K562 (cell line): ENCODE measurements around the gene CEP43. TPM values are rescaled to one million over a fixed set of nuclear protein-coding genes. Genes with fewer than 3 reads are reported as not detected.
A peak's percentile ranks its signal among the peaks of the same experiment; 100 is the strongest.

Experiments
- KLF16 ChIP-seq: IDR thresholded peaks from 2 replicates; pipeline ENCODE4 v1.6.1; 2016; ENCODE audit warnings: antibody characterized with exemption
- PTRF ChIP-seq: fragments of 450-650 bp; IDR thresholded peaks from 2 replicates; pipeline ENCODE4 v1.6.1; 2016; ENCODE audit warnings: mild to moderate bottlenecking, missing genetic modification characterization, missing compliant biosample characterization
- RBM22 ChIP-seq: fragments of 200-400 bp; formaldehyde crosslinking; IDR thresholded peaks from 2 replicates; pipeline ENCODE4 v1.6.1; 2018; ENCODE audit warnings: low read length, low read depth; ENCODE audit not compliant: poor library complexity, severe bottlenecking
- ZC3H8 ChIP-seq: fragments of 450-650 bp; IDR thresholded peaks from 2 replicates; pipeline ENCODE4 v1.6.1; 2017
- ZNF584 ChIP-seq: fragments of 200-800 bp; sonication (Bioruptor generic); IDR thresholded peaks from 2 replicates; pipeline ENCODE4 v1.6.1; 2016; ENCODE audit warnings: low read depth, mild to moderate bottlenecking, missing genetic modification characterization, missing compliant biosample characterization
- polyA plus RNA-seq, 8 experiments: library from polyadenylated mRNA; depleted of rRNA in 4 of 8; stranded (reverse) in 5 of 8; unstranded in 3 of 8; fragments of >200 nt; fragmentation: Nextera tagmentation in 2 of 8; fragmentation: Illumina TruSeq in 1 of 8; extraction: Ambion mirVana in 2 of 8; extraction: Trizol in 1 of 8; gene quantifications; 2 replicates each; pipeline versions ENCODE4 v1.2.1 to v1.2.3, GENCODE V29; 2011 to 2014; ENCODE audit warnings: inconsistent platforms in 1 of 8, missing spikeins in 1 of 8
- total RNA-seq, 7 experiments: library from RNA; depleted of rRNA in 6 of 7; stranded (reverse); fragments of >200 nt in 6 of 7; fragmentation: Illumina TruSeq in 2 of 7; extraction: Trizol in 2 of 7; gene quantifications; 2 replicates each; pipeline versions ENCODE4 v1.2.1 to v1.2.3, GENCODE V29; 2011 to 2021; ENCODE audit warnings: low replicate concordance in 1 of 7
- TF ChIP-seq, protein P1 (sequence below), 3 experiments: IDR thresholded peaks in 2 of 3; conservative IDR thresholded peaks in 1 of 3; 2 replicates each; pipeline ENCODE4 v1.5.1; 2011 to 2012; ENCODE audit warnings: low read length in 3 of 3, mild to moderate bottlenecking in 3 of 3, control low read depth in 2 of 3, improper control_type of control experiment in 1 of 3, inconsistent platforms in 1 of 3, low read depth in 1 of 3, mixed read lengths in 1 of 3, moderate library complexity in 1 of 3; ENCODE audit not compliant: insufficient read depth in 2 of 3
- TF ChIP-seq, protein P2 (sequence below): fragments of 450-650 bp; IDR thresholded peaks from 2 replicates; pipeline ENCODE4 v1.6.1; 2014; ENCODE audit warnings: low read depth, mild to moderate bottlenecking, moderate library complexity, borderline replicate concordance
- TF ChIP-seq, protein P3 (sequence below): fragments of 450-650 bp; IDR thresholded peaks from 2 replicates; pipeline ENCODE4 v1.6.1; 2016; ENCODE audit warnings: low read depth
- TF ChIP-seq, protein P4 (sequence below): fragments of 250-450 bp; sonication (Bioruptor Pico); IDR thresholded peaks from 2 replicates; pipeline ENCODE4 v1.8.0; 2021; ENCODE audit warnings: moderate library complexity, mild to moderate bottlenecking, inconsistent platforms
- TF ChIP-seq, protein P5 (sequence below): fragments of 250-450 bp; sonication (Bioruptor Pico); IDR thresholded peaks from 2 replicates; pipeline ENCODE4 v1.4.0; 2020; ENCODE audit warnings: mild to moderate bottlenecking
- TF ChIP-seq, protein P6 (sequence below): sonication (generic); formaldehyde crosslinking; IDR thresholded peaks from 2 replicates; pipeline ENCODE4 v1.9.0; 2022; ENCODE audit warnings: mild to moderate bottlenecking, missing genetic modification reagents

CEP43 gene
- total and polyA plus RNA-seq, 9 of the 15 experiments (the other 6 are each of a cell fraction or from before 2014, with no cell fraction given) = 15.2 to 55.7 (median 47.4) TPM

DNA sequence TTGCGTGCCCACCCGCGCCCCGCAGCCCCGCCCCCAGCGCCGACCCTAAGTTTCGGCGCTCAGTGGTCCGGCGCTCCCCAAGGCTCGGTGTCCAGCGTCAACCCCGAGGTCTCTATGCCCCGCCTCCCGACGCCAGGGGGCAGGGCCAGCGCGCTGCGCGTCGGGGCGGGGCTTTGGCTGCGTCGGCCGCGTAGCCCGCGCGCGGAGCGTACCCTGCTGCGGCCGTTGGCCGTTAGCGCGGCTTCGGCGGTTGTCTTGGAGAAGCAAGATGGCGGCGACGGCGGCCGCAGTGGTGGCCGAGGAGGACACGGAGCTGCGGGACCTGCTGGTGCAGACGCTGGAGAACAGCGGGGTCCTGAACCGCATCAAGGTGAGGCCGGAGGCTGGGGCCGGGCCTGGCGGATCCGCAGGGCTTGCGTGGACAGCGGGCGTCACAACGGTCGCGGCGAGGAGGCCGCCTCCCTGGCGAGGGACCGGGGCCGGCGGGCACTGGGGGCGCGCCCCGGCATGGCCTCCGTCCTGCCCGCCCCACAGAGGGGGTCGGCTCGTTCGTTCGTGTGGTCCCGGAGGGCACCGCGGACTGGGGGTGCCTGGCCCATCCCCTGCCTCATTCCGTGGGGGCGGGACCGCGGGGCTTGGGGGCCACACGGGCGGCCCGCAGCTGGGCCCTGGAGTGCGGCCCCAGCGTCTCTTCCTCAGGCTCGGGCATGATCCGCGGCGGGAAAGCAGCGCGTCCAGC, at the start of gene CEP43 (continued):
- TF ChIP-seq ZNF584 (CRISPR knock-in tag) (no peak), RBM22 (peak; percentile 58), ZC3H8 (no peak), KLF16 (no peak), PTRF (tag) (no peak)
- TF ChIP-seq, protein P1, sequence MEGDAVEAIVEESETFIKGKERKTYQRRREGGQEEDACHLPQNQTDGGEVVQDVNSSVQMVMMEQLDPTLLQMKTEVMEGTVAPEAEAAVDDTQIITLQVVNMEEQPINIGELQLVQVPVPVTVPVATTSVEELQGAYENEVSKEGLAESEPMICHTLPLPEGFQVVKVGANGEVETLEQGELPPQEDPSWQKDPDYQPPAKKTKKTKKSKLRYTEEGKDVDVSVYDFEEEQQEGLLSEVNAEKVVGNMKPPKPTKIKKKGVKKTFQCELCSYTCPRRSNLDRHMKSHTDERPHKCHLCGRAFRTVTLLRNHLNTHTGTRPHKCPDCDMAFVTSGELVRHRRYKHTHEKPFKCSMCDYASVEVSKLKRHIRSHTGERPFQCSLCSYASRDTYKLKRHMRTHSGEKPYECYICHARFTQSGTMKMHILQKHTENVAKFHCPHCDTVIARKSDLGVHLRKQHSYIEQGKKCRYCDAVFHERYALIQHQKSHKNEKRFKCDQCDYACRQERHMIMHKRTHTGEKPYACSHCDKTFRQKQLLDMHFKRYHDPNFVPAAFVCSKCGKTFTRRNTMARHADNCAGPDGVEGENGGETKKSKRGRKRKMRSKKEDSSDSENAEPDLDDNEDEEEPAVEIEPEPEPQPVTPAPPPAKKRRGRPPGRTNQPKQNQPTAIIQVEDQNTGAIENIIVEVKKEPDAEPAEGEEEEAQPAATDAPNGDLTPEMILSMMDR (IDR thresholded peaks at IDR 0.05 in 2 of 3, conservative IDR thresholded peaks at IDR 0.05 in 1 of 3; ENCODE audit: insufficient read depth in 2 of 3, low read depth in 1 of 3, low read length in 3 of 3) = no peak
- TF ChIP-seq, protein P2, sequence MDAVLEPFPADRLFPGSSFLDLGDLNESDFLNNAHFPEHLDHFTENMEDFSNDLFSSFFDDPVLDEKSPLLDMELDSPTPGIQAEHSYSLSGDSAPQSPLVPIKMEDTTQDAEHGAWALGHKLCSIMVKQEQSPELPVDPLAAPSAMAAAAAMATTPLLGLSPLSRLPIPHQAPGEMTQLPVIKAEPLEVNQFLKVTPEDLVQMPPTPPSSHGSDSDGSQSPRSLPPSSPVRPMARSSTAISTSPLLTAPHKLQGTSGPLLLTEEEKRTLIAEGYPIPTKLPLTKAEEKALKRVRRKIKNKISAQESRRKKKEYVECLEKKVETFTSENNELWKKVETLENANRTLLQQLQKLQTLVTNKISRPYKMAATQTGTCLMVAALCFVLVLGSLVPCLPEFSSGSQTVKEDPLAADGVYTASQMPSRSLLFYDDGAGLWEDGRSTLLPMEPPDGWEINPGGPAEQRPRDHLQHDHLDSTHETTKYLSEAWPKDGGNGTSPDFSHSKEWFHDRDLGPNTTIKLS = no peak; the same call in 1 of the 2 replicates
- TF ChIP-seq, protein P3, sequence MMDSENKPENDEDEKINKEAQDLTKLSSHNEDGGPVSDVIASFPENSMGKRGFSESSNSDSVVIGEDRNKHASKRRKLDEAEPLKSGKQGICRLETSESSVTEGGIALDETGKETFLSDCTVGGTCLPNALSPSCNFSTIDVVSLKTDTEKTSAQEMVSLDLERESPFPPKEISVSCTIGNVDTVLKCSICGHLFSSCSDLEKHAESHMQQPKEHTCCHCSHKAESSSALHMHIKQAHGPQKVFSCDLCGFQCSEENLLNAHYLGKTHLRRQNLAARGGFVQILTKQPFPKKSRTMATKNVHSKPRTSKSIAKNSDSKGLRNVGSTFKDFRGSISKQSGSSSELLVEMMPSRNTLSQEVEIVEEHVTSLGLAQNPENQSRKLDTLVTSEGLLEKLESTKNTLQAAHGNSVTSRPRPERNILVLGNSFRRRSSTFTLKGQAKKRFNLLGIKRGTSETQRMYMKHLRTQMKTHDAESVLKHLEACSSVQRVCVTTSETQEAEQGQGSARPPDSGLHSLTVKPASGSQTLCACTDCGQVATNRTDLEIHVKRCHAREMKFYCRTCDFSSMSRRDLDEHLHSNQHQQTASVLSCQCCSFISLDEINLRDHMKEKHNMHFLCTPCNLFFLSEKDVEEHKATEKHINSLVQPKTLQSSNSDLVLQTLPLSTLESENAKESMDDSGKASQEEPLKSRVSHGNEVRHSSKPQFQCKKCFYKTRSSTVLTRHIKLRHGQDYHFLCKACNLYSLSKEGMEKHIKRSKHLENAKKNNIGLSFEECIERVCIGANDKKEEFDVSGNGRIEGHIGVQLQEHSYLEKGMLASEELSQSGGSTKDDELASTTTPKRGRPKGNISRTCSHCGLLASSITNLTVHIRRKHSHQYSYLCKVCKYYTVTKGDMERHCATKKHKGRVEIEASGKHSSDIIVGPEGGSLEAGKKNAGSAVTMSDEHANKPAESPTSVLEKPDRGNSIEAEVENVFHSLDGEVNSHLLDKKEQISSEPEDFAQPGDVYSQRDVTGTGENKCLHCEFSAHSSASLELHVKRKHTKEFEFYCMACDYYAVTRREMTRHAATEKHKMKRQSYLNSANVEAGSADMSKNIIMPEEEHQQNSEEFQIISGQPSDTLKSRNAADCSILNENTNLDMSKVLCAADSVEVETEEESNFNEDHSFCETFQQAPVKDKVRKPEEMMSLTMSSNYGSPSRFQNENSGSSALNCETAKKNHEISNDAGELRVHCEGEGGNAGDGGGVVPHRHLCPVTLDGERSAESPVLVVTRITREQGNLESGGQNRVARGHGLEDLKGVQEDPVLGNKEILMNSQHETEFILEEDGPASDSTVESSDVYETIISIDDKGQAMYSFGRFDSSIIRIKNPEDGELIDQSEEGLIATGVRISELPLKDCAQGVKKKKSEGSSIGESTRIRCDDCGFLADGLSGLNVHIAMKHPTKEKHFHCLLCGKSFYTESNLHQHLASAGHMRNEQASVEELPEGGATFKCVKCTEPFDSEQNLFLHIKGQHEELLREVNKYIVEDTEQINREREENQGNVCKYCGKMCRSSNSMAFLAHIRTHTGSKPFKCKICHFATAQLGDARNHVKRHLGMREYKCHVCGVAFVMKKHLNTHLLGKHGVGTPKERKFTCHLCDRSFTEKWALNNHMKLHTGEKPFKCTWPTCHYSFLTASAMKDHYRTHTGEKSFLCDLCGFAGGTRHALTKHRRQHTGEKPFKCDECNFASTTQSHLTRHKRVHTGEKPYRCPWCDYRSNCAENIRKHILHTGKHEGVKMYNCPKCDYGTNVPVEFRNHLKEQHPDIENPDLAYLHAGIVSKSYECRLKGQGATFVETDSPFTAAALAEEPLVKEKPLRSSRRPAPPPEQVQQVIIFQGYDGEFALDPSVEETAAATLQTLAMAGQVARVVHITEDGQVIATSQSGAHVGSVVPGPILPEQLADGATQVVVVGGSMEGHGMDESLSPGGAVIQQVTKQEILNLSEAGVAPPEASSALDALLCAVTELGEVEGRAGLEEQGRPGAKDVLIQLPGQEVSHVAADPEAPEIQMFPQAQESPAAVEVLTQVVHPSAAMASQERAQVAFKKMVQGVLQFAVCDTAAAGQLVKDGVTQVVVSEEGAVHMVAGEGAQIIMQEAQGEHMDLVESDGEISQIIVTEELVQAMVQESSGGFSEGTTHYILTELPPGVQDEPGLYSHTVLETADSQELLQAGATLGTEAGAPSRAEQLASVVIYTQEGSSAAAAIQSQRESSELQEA = peak; percentile 87
- TF ChIP-seq, protein P4, sequence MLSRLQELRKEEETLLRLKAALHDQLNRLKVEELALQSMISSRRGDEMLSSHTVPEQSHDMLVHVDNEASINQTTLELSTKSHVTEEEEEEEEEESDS (CRISPR knock-in tag) = no peak
- TF ChIP-seq, protein P5, sequence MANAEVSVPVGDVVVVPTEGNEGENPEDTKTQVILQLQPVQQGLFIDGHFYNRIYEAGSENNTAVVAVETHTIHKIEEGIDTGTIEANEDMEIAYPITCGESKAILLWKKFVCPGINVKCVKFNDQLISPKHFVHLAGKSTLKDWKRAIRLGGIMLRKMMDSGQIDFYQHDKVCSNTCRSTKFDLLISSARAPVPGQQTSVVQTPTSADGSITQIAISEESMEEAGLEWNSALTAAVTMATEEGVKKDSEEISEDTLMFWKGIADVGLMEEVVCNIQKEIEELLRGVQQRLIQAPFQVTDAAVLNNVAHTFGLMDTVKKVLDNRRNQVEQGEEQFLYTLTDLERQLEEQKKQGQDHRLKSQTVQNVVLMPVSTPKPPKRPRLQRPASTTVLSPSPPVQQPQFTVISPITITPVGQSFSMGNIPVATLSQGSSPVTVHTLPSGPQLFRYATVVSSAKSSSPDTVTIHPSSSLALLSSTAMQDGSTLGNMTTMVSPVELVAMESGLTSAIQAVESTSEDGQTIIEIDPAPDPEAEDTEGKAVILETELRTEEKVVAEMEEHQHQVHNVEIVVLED (CRISPR knock-in tag) = peak; percentile 98
- TF ChIP-seq, protein P6, sequence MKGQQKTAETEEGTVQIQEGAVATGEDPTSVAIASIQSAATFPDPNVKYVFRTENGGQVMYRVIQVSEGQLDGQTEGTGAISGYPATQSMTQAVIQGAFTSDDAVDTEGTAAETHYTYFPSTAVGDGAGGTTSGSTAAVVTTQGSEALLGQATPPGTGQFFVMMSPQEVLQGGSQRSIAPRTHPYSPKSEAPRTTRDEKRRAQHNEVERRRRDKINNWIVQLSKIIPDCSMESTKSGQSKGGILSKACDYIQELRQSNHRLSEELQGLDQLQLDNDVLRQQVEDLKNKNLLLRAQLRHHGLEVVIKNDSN (CRISPR knock-in tag) = no peak
